HEK293 (cell line): ENCODE data around the gene MAEA.

Experiments used
- SALL2 ChIP-seq: fragments of 450-650 bp; formaldehyde crosslinking; IDR thresholded peaks from 2 replicates; pipeline ENCODE4 v1.5.0; 2017; ENCODE audit warnings: missing biosample characterization, mild to moderate bottlenecking, missing genetic modification characterization, borderline replicate concordance
- ZFHX2 ChIP-seq: fragments of 450-650 bp; formaldehyde crosslinking; conservative IDR thresholded peaks from 2 replicates; pipeline ENCODE4 v1.5.1; 2016; ENCODE audit warnings: missing biosample characterization, missing genetic modification characterization
- ZNF138 ChIP-seq: fragments of 450-650 bp; formaldehyde crosslinking; IDR thresholded peaks from 2 replicates; pipeline ENCODE4 v1.5.1; 2016; ENCODE audit warnings: missing biosample characterization, missing genetic modification characterization, borderline replicate concordance
- ZNF366 ChIP-seq: fragments of 450-650 bp; formaldehyde crosslinking; conservative IDR thresholded peaks from 2 replicates; pipeline ENCODE4 v1.5.1; 2016; ENCODE audit warnings: missing biosample characterization, missing genetic modification characterization
- ZNF624 ChIP-seq: fragments of 450-650 bp; formaldehyde crosslinking; IDR thresholded peaks from 2 replicates; pipeline ENCODE4 v1.5.1; 2017; ENCODE audit warnings: missing biosample characterization, missing genetic modification characterization
- ZNF701 ChIP-seq: fragments of 450-650 bp; formaldehyde crosslinking; IDR thresholded peaks from 2 replicates; pipeline ENCODE4 v1.5.1; 2016; ENCODE audit warnings: missing biosample characterization, missing genetic modification characterization
- TF ChIP-seq, protein P1 (sequence below): fragments of 450-650 bp; formaldehyde crosslinking; IDR thresholded peaks from 2 replicates; pipeline ENCODE4 v1.5.1; 2016; ENCODE audit warnings: missing biosample characterization, missing genetic modification characterization
- TF ChIP-seq, protein P2 (sequence below): fragments of 450-650 bp; formaldehyde crosslinking; IDR thresholded peaks from 2 replicates; pipeline ENCODE4 v1.5.1; 2016; ENCODE audit warnings: missing biosample characterization, missing genetic modification characterization

DNA sequence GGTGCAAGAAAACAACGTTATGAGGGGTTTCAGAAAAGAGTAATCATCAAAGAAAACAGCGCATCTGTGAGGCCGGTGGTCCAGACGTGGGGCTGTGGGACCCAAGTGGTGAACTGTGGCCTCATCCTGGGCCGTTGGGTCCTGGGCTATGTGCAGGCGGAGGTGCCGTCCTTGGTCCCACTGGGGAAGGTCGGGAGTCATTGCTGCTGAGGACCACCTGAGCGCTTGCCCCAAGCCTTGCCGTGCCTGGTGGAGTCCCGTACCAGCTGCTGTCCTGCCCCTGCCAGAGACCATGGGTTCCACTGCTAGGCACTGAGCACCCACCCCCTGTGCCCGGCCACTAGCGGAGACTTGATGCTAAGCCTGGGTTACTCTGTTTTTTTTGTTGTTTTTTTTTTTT lies 31.8 kb downstream of the MAEA start:
- TF ChIP-seq SALL2 (tag by site-specific recombination) (no peak), ZNF701 (tag by site-specific recombination) (no peak), ZNF366 (no peak), ZFHX2 (tag by site-specific recombination) (no peak), ZNF138 (tag by site-specific recombination) (no peak), ZNF624 (tag by site-specific recombination) (no peak)
- TF ChIP-seq, protein P1, sequence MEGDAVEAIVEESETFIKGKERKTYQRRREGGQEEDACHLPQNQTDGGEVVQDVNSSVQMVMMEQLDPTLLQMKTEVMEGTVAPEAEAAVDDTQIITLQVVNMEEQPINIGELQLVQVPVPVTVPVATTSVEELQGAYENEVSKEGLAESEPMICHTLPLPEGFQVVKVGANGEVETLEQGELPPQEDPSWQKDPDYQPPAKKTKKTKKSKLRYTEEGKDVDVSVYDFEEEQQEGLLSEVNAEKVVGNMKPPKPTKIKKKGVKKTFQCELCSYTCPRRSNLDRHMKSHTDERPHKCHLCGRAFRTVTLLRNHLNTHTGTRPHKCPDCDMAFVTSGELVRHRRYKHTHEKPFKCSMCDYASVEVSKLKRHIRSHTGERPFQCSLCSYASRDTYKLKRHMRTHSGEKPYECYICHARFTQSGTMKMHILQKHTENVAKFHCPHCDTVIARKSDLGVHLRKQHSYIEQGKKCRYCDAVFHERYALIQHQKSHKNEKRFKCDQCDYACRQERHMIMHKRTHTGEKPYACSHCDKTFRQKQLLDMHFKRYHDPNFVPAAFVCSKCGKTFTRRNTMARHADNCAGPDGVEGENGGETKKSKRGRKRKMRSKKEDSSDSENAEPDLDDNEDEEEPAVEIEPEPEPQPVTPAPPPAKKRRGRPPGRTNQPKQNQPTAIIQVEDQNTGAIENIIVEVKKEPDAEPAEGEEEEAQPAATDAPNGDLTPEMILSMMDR (tag by site-specific recombination): no peak
- TF ChIP-seq, protein P2, sequence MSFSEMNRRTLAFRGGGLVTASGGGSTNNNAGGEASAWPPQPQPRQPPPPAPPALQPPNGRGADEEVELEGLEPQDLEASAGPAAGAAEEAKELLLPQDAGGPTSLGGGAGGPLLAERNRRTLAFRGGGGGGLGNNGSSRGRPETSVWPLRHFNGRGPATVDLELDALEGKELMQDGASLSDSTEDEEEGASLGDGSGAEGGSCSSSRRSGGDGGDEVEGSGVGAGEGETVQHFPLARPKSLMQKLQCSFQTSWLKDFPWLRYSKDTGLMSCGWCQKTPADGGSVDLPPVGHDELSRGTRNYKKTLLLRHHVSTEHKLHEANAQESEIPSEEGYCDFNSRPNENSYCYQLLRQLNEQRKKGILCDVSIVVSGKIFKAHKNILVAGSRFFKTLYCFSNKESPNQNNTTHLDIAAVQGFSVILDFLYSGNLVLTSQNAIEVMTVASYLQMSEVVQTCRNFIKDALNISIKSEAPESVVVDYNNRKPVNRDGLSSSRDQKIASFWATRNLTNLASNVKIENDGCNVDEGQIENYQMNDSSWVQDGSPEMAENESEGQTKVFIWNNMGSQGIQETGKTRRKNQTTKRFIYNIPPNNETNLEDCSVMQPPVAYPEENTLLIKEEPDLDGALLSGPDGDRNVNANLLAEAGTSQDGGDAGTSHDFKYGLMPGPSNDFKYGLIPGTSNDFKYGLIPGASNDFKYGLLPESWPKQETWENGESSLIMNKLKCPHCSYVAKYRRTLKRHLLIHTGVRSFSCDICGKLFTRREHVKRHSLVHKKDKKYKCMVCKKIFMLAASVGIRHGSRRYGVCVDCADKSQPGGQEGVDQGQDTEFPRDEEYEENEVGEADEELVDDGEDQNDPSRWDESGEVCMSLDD (tag by site-specific recombination): no peak
